Tibial nerve (tissue), 4 donors: ENCODE measurements around the gene NPRL2. TPM values are rescaled to one million over a fixed set of nuclear protein-coding genes. Genes with fewer than 3 reads are reported as not detected.
A peak's percentile ranks its signal among the peaks of the same experiment; 100 is the strongest.

Source experiments
- DNase-seq, 2 donors: peaks; one replicate each; pipeline ENCODE4 v3.0.0-alpha.2; 2019; ENCODE audit warnings: low spot score in 2 of 2
- H3K27ac ChIP-seq, 4 donors: fragments of 200-600 bp; sonication (generic) in 3 of 4; one replicate each; pipeline ENCODE4 v1.5.1; 2017 to 2019; ENCODE audit warnings: mild to moderate bottlenecking in 1 of 4
- H3K27me3 ChIP-seq, 2 donors: fragments of 200-600 bp; sonication (generic) in 1 of 2; one replicate each; pipeline versions ENCODE4 v1.5.1 to v1.6.0; 2017 to 2019
- H3K36me3 ChIP-seq, 3 donors: fragments of 200-600 bp; sonication (generic); one replicate each; pipeline ENCODE4 v1.5.1; 2018 to 2019
- H3K4me1 ChIP-seq, 4 donors: fragments of 200-600 bp; sonication (generic) in 3 of 4; one replicate each; pipeline ENCODE4 v1.5.1; 2017 to 2019
- H3K4me3 ChIP-seq, 4 donors: fragments of 200-600 bp; sonication (generic) in 3 of 4; one replicate each; pipeline ENCODE4 v1.5.1; 2017 to 2019; ENCODE audit warnings: mild to moderate bottlenecking in 1 of 4, moderate library complexity in 1 of 4
- H3K9me3 ChIP-seq, 4 donors: fragments of 200-600 bp; sonication (generic) in 3 of 4; one replicate each; pipeline ENCODE4 v1.5.1; 2017 to 2019
- EP300 ChIP-seq, 2 donors: sonication (generic); formaldehyde crosslinking; IDR thresholded peaks; one replicate each; pipeline ENCODE4 v1.6.1; 2017; ENCODE audit warnings: antibody characterized with exemption in 2 of 2, mild to moderate bottlenecking in 1 of 2
- POLR2A ChIP-seq, 2 donors: fragments of 450-650 bp; IDR thresholded peaks; one replicate each; pipeline ENCODE4 v1.6.1; 2017; ENCODE audit warnings: antibody characterized with exemption in 2 of 2, mild to moderate bottlenecking in 2 of 2, moderate library complexity in 2 of 2
- WGBS, 2 donors: methylation state at CpG; one replicate each; pipeline ENCODE4 v1.1.5; 2018; 5-methylcytosine and 5-hydroxymethylcytosine counted together
- total RNA-seq, 4 donors: library from RNA; depleted of rRNA; stranded (reverse); fragments of >200 nt; gene quantifications; one replicate each; pipeline ENCODE4 v1.1.0, GENCODE V29; 2016
- TF ChIP-seq, protein P1 (sequence below), 5 experiments: fragments of 200-600 bp in 3 of 5; fragments of 450-650 bp in 2 of 5; sonication (generic) in 3 of 5; IDR thresholded peaks; one replicate each; pipeline ENCODE4 v1.5.1; 2016 to 2019; ENCODE audit warnings: antibody characterized with exemption in 5 of 5, mild to moderate bottlenecking in 3 of 5, moderate library complexity in 2 of 5

Gene NPRL2
- total RNA-seq, 4 donors from 2014 or later = 22.7 to 35.2 (median 27.2) TPM

DNA sequence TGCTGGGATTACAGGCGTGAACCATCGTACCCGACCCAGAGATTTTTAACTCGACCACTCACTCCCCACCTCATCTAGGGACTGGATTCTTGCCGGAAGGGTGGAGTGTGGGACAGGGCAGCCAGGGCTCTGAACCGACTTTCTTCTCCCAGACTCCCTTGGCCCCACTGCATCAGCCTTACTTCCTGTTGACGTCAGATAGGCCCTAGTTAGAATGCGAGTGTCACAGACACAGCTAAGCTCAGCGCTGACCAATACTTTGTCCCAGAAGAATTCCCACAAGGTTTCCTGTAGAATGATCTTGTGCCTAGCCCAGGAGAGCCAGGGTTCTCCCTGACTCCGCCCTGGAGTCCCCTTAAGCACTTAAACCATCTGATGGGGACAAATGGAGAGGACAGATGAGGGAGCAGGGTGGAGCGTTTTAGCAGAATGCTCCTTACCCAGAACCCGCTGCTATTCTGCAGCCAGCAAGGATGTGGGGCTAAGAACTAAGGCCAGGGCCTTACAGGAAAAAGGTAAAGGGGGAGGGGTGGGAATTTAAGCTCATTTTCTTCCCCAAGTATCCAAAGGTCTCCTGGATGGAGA, 16.7 kb downstream of the NPRL2 start:
- DNase-seq = peak in 1 of 2 donors; percentile 58
- Histone ChIP-seq H3K27me3 (no peaks in the 10 kb centered on the region), H3K27ac (peak overlapping the region; percentile 51 to 100 (median 83)), H3K9me3 (no peaks in the 10 kb centered on the region), H3K36me3 (peaks cover 5 to 36% (median 17%) of the 10 kb centered on the region in 3 donors), H3K4me3 (no peak overlapping the region), H3K4me1 (peaks cover 0 to 63% (median 41%) of the 10 kb centered on the region in 4 donors)
- WGBS, 2 donors = 39 to 40% methylated on average over 12 of the region's 12 CpGs
- TF ChIP-seq POLR2A (IDR thresholded peaks at IDR 0.05) = no peak
- peak; percentile 48 to 70 for TF ChIP-seq EP300 (IDR thresholded peaks at IDR 0.05)

DNA sequence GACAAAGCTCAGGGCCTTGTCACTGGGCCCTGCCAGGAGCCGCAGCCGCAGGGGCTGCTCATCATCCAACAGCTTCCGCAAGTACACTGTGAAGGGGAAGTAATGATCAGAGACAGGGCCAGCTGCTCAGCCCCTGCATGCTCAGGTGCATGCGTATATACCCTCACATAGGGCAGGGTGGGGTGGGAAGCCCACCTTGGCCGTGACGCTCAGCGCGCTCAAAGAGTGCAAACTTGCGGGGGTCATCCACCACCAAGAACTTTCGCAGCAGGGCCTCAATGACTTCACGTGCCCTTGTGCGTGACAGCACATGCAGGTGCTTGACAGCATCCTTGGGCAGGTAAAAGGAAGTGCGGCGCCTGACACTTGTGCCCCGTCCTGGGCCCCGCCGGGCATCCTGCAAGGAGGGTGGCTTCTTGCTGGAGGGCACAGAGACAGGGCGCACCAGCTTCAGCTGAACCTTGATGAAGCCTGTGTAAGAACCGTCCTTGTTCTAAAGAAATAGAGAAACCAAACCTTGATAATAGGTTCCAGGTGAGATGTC, 19.1 kb downstream of the NPRL2 start:
- DNase-seq = no peak
- Histone ChIP-seq H3K27ac (no peak overlapping the region), H3K4me3 (no peak overlapping the region), H3K4me1 (peaks cover 0 to 67% (median 41%) of the 10 kb centered on the region in 4 donors), H3K9me3 (no peaks in the 10 kb centered on the region), H3K27me3 (no peaks in the 10 kb centered on the region), H3K36me3 (peaks cover 5 to 39% (median 17%) of the 10 kb centered on the region in 3 donors)
- TF ChIP-seq EP300 (IDR thresholded peaks at IDR 0.05) (no peak), POLR2A (IDR thresholded peaks at IDR 0.05) (no peak)
- TF ChIP-seq, protein P1, sequence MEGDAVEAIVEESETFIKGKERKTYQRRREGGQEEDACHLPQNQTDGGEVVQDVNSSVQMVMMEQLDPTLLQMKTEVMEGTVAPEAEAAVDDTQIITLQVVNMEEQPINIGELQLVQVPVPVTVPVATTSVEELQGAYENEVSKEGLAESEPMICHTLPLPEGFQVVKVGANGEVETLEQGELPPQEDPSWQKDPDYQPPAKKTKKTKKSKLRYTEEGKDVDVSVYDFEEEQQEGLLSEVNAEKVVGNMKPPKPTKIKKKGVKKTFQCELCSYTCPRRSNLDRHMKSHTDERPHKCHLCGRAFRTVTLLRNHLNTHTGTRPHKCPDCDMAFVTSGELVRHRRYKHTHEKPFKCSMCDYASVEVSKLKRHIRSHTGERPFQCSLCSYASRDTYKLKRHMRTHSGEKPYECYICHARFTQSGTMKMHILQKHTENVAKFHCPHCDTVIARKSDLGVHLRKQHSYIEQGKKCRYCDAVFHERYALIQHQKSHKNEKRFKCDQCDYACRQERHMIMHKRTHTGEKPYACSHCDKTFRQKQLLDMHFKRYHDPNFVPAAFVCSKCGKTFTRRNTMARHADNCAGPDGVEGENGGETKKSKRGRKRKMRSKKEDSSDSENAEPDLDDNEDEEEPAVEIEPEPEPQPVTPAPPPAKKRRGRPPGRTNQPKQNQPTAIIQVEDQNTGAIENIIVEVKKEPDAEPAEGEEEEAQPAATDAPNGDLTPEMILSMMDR (IDR thresholded peaks at IDR 0.05) = no peak
- 87 to 94% methylated on average over 12 to 16 of the region's 19 CpGs for WGBS, 2 donors

DNA sequence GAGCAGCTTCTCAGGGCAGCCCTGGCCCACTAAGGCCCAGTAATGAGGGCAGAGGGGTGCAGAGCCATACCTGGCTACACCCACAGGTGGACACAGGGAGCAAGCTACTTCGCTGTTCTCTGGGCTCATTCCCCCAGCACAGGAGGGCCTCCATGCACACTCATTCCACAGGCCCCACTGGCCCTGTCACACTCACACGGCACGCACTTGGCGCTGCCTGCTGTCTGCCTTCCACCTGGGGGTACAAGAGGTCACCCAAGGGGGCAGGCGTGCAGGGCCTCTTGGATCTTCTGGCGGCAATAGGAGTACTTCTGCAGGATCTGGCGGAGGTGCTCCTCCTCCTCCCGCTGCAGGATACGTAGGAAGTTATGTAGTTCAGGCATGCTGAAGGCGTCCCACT, 20.2 kb downstream of the NPRL2 start:
- Histone ChIP-seq H3K27ac (no peak overlapping the region), H3K4me3 (no peak overlapping the region), H3K27me3 (no peaks in the 10 kb centered on the region), H3K4me1 (peaks cover 0 to 67% (median 29%) of the 10 kb centered on the region in 4 donors), H3K36me3 (peaks cover 5 to 50% (median 17%) of the 10 kb centered on the region in 3 donors), H3K9me3 (no peaks in the 10 kb centered on the region)
- TF ChIP-seq POLR2A (IDR thresholded peaks at IDR 0.05) (no peak), EP300 (IDR thresholded peaks at IDR 0.05) (no peak)
- TF ChIP-seq, protein P1 (IDR thresholded peaks at IDR 0.05) = no peak
- 86 to 89% methylated on average over 7 to 9 of the region's 10 CpGs for WGBS, 2 donors
- DNase-seq = no peak

DNA sequence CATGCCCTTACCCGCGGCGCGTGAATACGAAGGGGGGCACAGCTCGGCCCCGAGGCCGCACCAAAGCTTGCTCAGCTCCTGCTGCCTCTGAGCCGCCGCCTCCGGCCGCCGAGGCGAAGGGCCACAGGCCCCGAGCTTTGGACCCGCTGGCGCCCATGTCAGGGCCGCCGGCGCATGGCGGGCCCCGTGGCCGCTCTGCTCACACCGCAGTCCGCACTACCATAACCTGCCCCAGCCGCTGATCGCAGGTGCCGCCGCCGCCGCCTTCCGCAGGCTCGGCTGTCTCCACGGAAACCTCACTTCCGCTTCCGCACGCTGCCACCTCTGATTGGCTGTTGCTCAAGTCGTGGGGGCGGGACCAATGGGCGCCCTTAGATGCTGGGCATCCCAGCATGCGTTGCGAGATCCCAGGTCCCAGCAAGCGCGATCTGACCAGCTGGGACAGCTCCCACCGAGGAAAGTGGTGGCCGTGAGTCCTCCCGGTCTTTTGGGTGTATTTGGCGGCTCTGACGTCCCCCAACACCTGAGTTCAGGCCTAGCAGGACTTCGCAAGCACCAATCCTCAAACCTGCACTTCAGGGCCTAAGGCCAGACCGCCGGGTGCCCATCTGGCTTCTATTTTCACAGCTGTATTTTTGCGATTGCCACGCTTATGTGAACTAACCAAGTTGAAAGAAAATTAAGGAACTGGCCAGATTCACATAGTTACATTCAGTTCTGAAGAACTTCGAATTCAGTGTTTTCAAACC, 22.5 kb downstream of the NPRL2 start, which contains the start of gene TUSC2:
Gene TUSC2, minus strand, starts transcription at position 281 of the 749 bp plus-strand sequence. Its CDS starts 124 bp downstream, at position 157.
- H3K36me3 ChIP-seq = peaks cover 5 to 55% (median 17%) of the 10 kb centered on the region in 3 donors
- peak; percentile 98 for DNase-seq
- no peaks in the 10 kb centered on the region for H3K27me3 ChIP-seq
- peak within 1 kb of the TSS; percentile 57 to 89 (median 86) for H3K27ac ChIP-seq
- H3K9me3 ChIP-seq = no peaks in the 10 kb centered on the region
- H3K4me1 ChIP-seq = peaks cover 0 to 67% (median 21%) of the 10 kb centered on the region in 4 donors
- 2 to 5% methylated on average over 30 to 43 of the region's 55 CpGs for WGBS, 2 donors
- peak within 1 kb of the TSS; percentile 78 to 97 (median 90) for H3K4me3 ChIP-seq
- TF ChIP-seq, protein P1 (IDR thresholded peaks at IDR 0.05) = peak in 1 of 5 experiments; percentile 44
- TF ChIP-seq POLR2A (IDR thresholded peaks at IDR 0.05) = peak; percentile 28 to 65
- TF ChIP-seq EP300 (IDR thresholded peaks at IDR 0.05) = peak; percentile 87 to 89

DNA sequence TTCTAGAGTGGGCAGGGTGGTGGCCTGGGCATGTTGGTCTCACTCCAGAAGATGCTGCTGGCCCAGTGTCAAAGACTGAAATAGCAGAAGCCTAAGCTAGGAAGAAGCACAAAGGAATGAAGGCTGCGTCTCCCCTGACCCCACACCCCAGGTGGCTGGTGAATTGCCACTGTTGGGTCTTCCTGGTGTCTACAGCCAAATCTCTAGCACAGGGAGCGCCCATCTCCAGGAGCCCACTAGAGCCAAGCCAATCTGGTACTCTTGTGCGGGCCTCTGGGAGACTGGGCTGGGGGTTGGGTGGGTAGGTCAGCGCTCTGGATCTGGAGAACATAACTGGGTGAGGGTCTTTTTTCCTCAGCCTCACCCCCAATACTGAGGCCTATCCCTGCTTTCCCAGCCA, 23.4 kb downstream of the NPRL2 start:
- DNase-seq = no peak
- Histone ChIP-seq H3K27ac (peak overlapping the region in 2 of 4 donors; percentile 88 to 89), H3K9me3 (no peaks in the 10 kb centered on the region), H3K4me1 (peaks cover 0 to 70% (median 29%) of the 10 kb centered on the region in 4 donors), H3K4me3 (peak overlapping the region; percentile 78 to 97 (median 90)), H3K27me3 (no peaks in the 10 kb centered on the region), H3K36me3 (peaks cover 5 to 50% (median 17%) of the 10 kb centered on the region in 3 donors)
- TF ChIP-seq EP300 (IDR thresholded peaks at IDR 0.05) (no peak), POLR2A (IDR thresholded peaks at IDR 0.05) (no peak)
- TF ChIP-seq, protein P1 (IDR thresholded peaks at IDR 0.05) = no peak
- WGBS, 2 donors = 70 to 75% methylated on average over 4 of the region's 4 CpGs
